ENCODE results near the gene PLB1. TPM values are rescaled to one million over a fixed set of nuclear protein-coding genes. Genes with fewer than 3 reads are reported as not detected.

Gene PLB1
- total RNA-seq, 2 donors from 2014 or later = 19.2 to 29.6 TPM

DNA sequence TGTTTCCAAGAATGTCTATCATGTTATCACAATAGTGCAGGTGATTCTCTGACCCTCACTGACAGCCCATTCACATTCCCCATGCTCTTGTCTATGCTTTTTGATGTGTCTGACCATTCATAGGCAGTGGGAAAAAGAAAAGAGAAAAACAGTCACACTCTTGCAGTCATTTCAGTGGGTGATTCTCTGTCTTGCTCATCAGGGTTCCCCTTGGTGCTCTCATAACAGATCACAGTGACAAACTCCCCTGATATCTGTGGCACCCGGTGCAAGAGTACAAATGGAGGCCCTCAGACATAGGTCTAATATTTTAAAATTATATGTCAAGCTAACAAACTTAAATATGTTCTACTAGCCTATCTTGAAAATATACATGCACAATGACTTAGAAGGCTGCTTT is 183.1 kb downstream of the PLB1 start:
- H3K27me3 ChIP-seq (replicated peaks; ENCODE audit: insufficient read depth) = no peaks in the 10 kb centered on the region
- ATAC-seq (ENCODE audit: insufficient number of reproducible peaks, low FRiP score, low read depth) (no peak), DNase-seq (ENCODE audit: low spot score) (no peak)
- TF ChIP-seq, protein P1, sequence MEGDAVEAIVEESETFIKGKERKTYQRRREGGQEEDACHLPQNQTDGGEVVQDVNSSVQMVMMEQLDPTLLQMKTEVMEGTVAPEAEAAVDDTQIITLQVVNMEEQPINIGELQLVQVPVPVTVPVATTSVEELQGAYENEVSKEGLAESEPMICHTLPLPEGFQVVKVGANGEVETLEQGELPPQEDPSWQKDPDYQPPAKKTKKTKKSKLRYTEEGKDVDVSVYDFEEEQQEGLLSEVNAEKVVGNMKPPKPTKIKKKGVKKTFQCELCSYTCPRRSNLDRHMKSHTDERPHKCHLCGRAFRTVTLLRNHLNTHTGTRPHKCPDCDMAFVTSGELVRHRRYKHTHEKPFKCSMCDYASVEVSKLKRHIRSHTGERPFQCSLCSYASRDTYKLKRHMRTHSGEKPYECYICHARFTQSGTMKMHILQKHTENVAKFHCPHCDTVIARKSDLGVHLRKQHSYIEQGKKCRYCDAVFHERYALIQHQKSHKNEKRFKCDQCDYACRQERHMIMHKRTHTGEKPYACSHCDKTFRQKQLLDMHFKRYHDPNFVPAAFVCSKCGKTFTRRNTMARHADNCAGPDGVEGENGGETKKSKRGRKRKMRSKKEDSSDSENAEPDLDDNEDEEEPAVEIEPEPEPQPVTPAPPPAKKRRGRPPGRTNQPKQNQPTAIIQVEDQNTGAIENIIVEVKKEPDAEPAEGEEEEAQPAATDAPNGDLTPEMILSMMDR (IDR thresholded peaks at IDR 0.05) = no peak
- H3K27ac ChIP-seq = peak overlapping the region in 1 of 2 donors; percentile 45
- peaks cover 20 to 69% of the 10 kb centered on the region in 2 donors for H3K4me1 ChIP-seq (ENCODE audit: control insufficient read depth in 1 of 2, low read depth in 2 of 2)
- H3K36me3 ChIP-seq = no peaks in the 10 kb centered on the region
- no peak overlapping the region for H3K4me3 ChIP-seq
- H3K9me3 ChIP-seq = no peaks in the 10 kb centered on the region

DNA sequence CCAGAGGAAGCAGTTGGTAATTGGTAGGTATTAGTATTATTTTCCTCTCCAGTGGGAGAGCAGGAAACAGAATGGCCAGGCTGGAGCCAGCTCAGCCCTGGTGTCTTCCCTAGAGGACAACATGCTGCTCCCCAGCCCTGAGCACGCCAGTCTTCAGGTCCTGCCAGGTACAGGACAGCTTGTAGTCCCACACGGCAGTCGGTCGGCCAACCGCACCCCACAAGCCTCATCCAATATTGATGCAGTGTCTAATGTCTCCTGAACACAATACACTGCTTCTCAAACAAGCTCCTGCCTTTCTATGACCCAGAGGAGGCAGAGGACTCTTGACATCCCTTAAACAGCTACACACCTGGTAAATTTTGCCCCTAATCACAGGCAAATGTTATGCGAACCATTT is 184.8 kb downstream of the PLB1 start:
- peak overlapping the region; percentile 5 to 36 for H3K27ac ChIP-seq
- no peaks in the 10 kb centered on the region for H3K9me3 ChIP-seq
- TF ChIP-seq, protein P1 (IDR thresholded peaks at IDR 0.05) = no peak
- H3K4me1 ChIP-seq (ENCODE audit: control insufficient read depth in 1 of 2, low read depth in 2 of 2) = peaks cover 17 to 55% of the 10 kb centered on the region in 2 donors
- ATAC-seq (ENCODE audit: insufficient number of reproducible peaks, low FRiP score, low read depth) (no peak), DNase-seq (ENCODE audit: low spot score) (no peak)
- H3K36me3 ChIP-seq = no peaks in the 10 kb centered on the region
- no peaks in the 10 kb centered on the region for H3K27me3 ChIP-seq (replicated peaks; ENCODE audit: insufficient read depth)
- no peak overlapping the region for H3K4me3 ChIP-seq

DNA sequence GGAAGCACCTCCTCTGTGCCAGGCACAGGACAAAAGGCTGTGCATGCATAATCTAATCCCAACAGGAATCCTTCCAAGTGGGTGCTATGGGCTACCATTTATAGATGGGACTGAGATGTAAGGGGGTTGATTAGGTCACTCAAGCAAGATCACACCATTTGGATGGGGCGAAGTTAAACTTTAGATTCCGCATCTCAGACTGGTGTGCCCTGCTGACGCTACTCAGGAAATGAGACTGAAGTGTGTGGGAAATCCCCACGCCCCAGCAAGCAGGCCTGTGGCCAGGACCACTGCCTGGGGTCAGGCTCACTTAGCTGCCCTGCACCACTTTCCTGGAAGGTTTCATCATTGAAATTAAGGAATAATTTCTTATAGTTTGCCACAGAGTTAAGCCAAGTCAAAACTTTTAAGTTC is 185.3 kb downstream of the PLB1 start:
- no peak for ATAC-seq (ENCODE audit: insufficient number of reproducible peaks, low FRiP score, low read depth)
- Histone ChIP-seq H3K36me3 (no peaks in the 10 kb centered on the region), H3K4me1 (ENCODE audit: control insufficient read depth in 1 of 2, low read depth in 2 of 2) (peaks cover 17 to 51% of the 10 kb centered on the region in 2 donors), H3K4me3 (no peak overlapping the region), H3K27ac (peak overlapping the region; percentile 32 to 36), H3K9me3 (no peaks in the 10 kb centered on the region), H3K27me3 (replicated peaks; ENCODE audit: insufficient read depth) (no peaks in the 10 kb centered on the region)
- DNase-seq (ENCODE audit: low spot score) = no peak
- TF ChIP-seq, protein P1 (IDR thresholded peaks at IDR 0.05) = no peak

DNA sequence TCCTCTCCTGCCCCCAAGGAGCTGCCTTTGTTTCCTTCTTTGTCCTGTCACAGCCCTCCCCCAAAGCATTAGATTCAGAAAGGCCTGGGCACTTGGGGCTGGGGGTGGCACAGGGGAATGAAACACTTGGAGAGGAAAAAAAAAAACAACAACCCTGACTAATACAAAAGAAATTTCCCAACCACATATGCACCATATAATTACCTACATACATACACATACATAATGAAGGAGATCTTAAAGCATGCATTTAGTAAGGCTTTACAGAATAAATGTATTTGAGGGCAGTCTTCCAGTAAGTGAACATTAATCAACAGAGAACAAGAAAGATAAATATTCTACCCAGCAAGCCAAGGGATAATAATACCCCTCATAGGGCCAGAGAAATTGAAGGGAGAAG is 185.7 kb downstream of the PLB1 start:
- no peak overlapping the region for H3K4me3 ChIP-seq
- peaks cover 17 to 51% of the 10 kb centered on the region in 2 donors for H3K4me1 ChIP-seq (ENCODE audit: control insufficient read depth in 1 of 2, low read depth in 2 of 2)
- H3K27me3 ChIP-seq (replicated peaks; ENCODE audit: insufficient read depth) = no peaks in the 10 kb centered on the region
- H3K36me3 ChIP-seq = no peaks in the 10 kb centered on the region
- DNase-seq (ENCODE audit: low spot score) (no peak), ATAC-seq (ENCODE audit: insufficient number of reproducible peaks, low FRiP score, low read depth) (no peak)
- TF ChIP-seq, protein P1 (IDR thresholded peaks at IDR 0.05) = no peak
- H3K27ac ChIP-seq = peak overlapping the region; percentile 32 to 36
- H3K9me3 ChIP-seq = no peaks in the 10 kb centered on the region

DNA sequence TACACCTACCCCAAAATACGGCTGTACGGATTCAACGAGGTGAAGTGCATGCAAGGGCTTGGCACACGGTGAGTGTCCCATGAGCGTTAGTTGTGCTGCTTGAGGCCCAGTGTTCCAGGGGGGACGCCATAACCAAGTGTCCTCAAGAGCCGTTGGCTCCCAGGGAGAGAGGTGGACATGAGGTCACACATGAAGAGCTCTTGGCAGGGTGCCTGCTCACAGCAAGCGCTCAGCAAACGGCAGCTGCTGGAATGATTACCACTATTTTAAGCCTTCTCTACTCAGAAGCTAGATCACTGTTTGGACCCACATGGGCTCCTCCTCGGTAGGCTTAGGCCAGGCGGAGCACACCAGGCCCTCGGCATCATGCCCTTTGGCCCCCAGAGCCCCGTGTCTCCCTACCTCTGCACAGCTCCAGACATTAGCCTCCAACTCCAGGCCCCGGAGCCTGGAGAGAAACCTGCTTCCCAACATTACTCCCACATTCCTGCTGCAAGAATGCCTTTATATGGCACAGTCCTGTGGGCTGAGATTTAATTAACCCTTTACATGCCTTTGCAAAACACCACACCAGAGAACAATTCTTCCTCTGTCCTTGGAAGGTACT is 187.3 kb downstream of the PLB1 start:
- Histone ChIP-seq H3K27me3 (replicated peaks; ENCODE audit: insufficient read depth) (no peaks in the 10 kb centered on the region), H3K27ac (peak overlapping the region; percentile 45 to 48), H3K4me3 (peak overlapping the region; percentile 42), H3K4me1 (ENCODE audit: control insufficient read depth in 1 of 2, low read depth in 2 of 2) (peaks cover 17 to 51% of the 10 kb centered on the region in 2 donors), H3K9me3 (no peaks in the 10 kb centered on the region), H3K36me3 (no peaks in the 10 kb centered on the region)
- DNase-seq (ENCODE audit: low spot score) (peak; percentile 49), ATAC-seq (ENCODE audit: insufficient number of reproducible peaks, low FRiP score, low read depth) (peak; percentile 22)
- TF ChIP-seq, protein P1 (IDR thresholded peaks at IDR 0.05) = no peak

Measured in thoracic aorta (tissue), 2 donors.